Measurements from ENCODE around the gene CHCT1.
"Not testable (repeated sequence)": the region's sequence is repeated elsewhere in the genome, so short reads cannot be mapped to it uniquely, and the experiment has no call there.

CHCT1 gene

GRCh38 chr17:60422162-60422665 lies at the start of gene CHCT1:
Gene CHCT1 (plus strand): TSS chr17:60422489. CDS start chr17:60422593, 104 bp downstream.
- DNase-seq (ENCODE audit: low spot score) = no peak

- DNase-seq (ENCODE audit: low spot score) = peak; percentile 57
Observed at GRCh38 chr17:60372790-60373483, 49.4 kb upstream of the CHCT1 start.

- DNase-seq (ENCODE audit: low spot score) = not testable (repeated sequence)
Observed at GRCh38 chr17:60378187-60378586, 44.1 kb upstream of the CHCT1 start.

GRCh38 chr17:60379461-60379860 lies 42.8 kb upstream of the CHCT1 start:
- DNase-seq (ENCODE audit: low spot score) = not testable (repeated sequence)

GRCh38 chr17:60381958-60382357 lies 40.3 kb upstream of the CHCT1 start:
- no peak for DNase-seq (ENCODE audit: low spot score)

- no peak for DNase-seq (ENCODE audit: low spot score)
Observed at GRCh38 chr17:60383379-60383778, 38.9 kb upstream of the CHCT1 start.

- DNase-seq (ENCODE audit: low spot score) = not testable (repeated sequence)
Observed at GRCh38 chr17:60384921-60385320, 37.4 kb upstream of the CHCT1 start.

- DNase-seq (ENCODE audit: low spot score) = peak; percentile 16
Observed at GRCh38 chr17:60386147-60387058, 35.9 kb upstream of the CHCT1 start.

- DNase-seq (ENCODE audit: low spot score) = no peak
Observed at GRCh38 chr17:60387666-60388065, 34.6 kb upstream of the CHCT1 start.

GRCh38 chr17:60388742-60389141 lies 33.5 kb upstream of the CHCT1 start:
- DNase-seq (ENCODE audit: low spot score) = no peak

GRCh38 chr17:60390186-60390585 lies 32.1 kb upstream of the CHCT1 start:
- DNase-seq (ENCODE audit: low spot score) = peak; percentile 72

GRCh38 chr17:60390925-60391470 lies 31.3 kb upstream of the CHCT1 start:
- peak; percentile 27 for DNase-seq (ENCODE audit: low spot score)

GRCh38 chr17:60391471-60392041 lies 30.7 kb upstream of the CHCT1 start:
- DNase-seq (ENCODE audit: low spot score) = no peak

- DNase-seq (ENCODE audit: low spot score) = peak; percentile 98
Observed at GRCh38 chr17:60392042-60392844, 30.0 kb upstream of the CHCT1 start, which contains the start of gene USP32. Gene USP32 (minus strand): TSS chr17:60392133. CDS start chr17:60391939, 194 bp downstream.

- peak; percentile 19 for DNase-seq (ENCODE audit: low spot score)
Observed at GRCh38 chr17:60392845-60393702, 29.2 kb upstream of the CHCT1 start.

GRCh38 chr17:60393840-60394723 lies 28.2 kb upstream of the CHCT1 start:
- DNase-seq (ENCODE audit: low spot score) = no peak

GRCh38 chr17:60395508-60396065 lies 26.7 kb upstream of the CHCT1 start:
- no peak for DNase-seq (ENCODE audit: low spot score)

GRCh38 chr17:60396412-60396811 lies 25.9 kb upstream of the CHCT1 start:
- no peak for DNase-seq (ENCODE audit: low spot score)

Data from AG20443 (cell line).